ENCODE results near the gene CNTNAP5.

The CNTNAP5 gene

DNA sequence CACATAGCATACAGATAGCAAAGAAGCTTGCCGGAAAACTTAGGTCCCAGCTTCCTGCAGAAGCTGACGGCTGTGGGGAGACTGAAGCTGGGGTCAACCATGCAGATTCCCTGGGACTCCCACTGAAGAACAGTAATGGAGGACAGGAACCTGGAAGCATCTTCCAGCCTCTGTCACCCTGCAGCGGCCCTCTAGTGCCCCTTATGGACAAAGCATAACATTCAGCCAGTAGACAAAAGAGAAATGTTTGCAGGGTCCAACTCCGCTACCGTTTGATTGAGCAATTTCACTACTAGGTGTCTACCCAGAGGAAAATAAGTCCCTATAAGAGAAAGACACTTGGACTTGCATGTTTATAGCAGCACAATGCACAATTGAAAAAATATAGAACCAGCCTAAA, 460.6 kb downstream of the CNTNAP5 start:
- Histone ChIP-seq H3K36me3 (ENCODE audit: control insufficient read depth, insufficient read depth, low read length) (no peaks in the 10 kb centered on the region), H3K27ac (no peak overlapping the region), H3K4me1 (no peaks in the 10 kb centered on the region), H3K4me3 (ENCODE audit: low read depth, low read length) (no peak overlapping the region), H3K9ac (no peak overlapping the region), H3K79me2 (no peaks in the 10 kb centered on the region), H3K4me2 (ENCODE audit: low read length) (no peak overlapping the region), H2AFZ (no peak overlapping the region), H3K9me3 (ENCODE audit: control insufficient read depth, low read length) (no peaks in the 10 kb centered on the region), H3K27me3 (ENCODE audit: control insufficient read depth, insufficient read depth, low read length) (no peaks in the 10 kb centered on the region)
- TF ChIP-seq, protein P1, sequence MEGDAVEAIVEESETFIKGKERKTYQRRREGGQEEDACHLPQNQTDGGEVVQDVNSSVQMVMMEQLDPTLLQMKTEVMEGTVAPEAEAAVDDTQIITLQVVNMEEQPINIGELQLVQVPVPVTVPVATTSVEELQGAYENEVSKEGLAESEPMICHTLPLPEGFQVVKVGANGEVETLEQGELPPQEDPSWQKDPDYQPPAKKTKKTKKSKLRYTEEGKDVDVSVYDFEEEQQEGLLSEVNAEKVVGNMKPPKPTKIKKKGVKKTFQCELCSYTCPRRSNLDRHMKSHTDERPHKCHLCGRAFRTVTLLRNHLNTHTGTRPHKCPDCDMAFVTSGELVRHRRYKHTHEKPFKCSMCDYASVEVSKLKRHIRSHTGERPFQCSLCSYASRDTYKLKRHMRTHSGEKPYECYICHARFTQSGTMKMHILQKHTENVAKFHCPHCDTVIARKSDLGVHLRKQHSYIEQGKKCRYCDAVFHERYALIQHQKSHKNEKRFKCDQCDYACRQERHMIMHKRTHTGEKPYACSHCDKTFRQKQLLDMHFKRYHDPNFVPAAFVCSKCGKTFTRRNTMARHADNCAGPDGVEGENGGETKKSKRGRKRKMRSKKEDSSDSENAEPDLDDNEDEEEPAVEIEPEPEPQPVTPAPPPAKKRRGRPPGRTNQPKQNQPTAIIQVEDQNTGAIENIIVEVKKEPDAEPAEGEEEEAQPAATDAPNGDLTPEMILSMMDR (IDR thresholded peaks at IDR 0.05), result no peak

- Histone ChIP-seq H3K9me3 (ENCODE audit: control insufficient read depth, low read length) (no peaks in the 10 kb centered on the region), H3K9ac (no peak overlapping the region), H3K27ac (no peak overlapping the region), H3K27me3 (ENCODE audit: control insufficient read depth, insufficient read depth, low read length) (no peaks in the 10 kb centered on the region), H3K79me2 (no peaks in the 10 kb centered on the region), H2AFZ (no peak overlapping the region), H3K4me1 (no peaks in the 10 kb centered on the region), H3K4me2 (ENCODE audit: low read length) (no peak overlapping the region), H3K36me3 (ENCODE audit: control insufficient read depth, insufficient read depth, low read length) (no peaks in the 10 kb centered on the region), H3K4me3 (ENCODE audit: low read depth, low read length) (no peak overlapping the region)
- TF ChIP-seq, protein P1 (IDR thresholded peaks at IDR 0.05), result no peak
Measured at GRCh38 chr2:124489686-124490085, 464.6 kb downstream of the CNTNAP5 start.

DNA sequence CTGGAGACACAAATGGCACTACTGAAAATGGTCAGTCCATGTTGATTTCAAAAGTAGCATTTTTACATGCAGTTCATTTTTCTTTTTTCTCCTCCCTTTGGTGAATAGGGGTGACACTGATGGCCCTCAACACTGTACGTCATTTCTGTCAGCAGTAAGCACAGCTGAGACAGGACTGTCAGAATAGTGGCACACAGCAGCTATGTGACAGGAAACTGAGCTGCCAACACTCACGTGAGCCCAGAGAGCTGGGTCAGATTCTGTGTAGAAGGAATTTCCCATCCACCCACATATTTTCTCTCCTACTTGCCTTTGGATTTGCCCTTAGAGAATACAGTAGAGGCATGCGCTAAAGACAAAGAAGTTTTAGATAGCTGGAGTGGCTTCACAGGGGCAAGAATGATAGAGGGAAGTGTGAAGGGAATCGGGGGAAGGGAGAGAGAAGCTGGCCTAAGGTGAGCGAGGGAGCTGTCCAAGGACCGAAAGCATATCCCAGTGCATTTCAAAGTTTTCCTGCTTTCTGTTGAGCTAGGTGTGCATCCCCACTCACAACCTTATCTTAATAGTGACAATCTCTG, 476.6 kb downstream of the CNTNAP5 start:
- no peaks in the 10 kb centered on the region for H3K4me1 ChIP-seq
- H3K9ac ChIP-seq, result no peak overlapping the region

GRCh38 chr2:124514236-124514635, 489.1 kb downstream of the CNTNAP5 start:
- no peak overlapping the region for H3K27ac ChIP-seq
- no peaks in the 10 kb centered on the region for H3K4me1 ChIP-seq
- H3K9ac ChIP-seq, result no peak overlapping the region
- H3K36me3 ChIP-seq (ENCODE audit: control insufficient read depth, insufficient read depth, low read length), result no peaks in the 10 kb centered on the region
- H3K4me2 ChIP-seq (ENCODE audit: low read length), result no peak overlapping the region
- H3K27me3 ChIP-seq (ENCODE audit: control insufficient read depth, insufficient read depth, low read length), result no peaks in the 10 kb centered on the region
- H3K79me2 ChIP-seq, result no peaks in the 10 kb centered on the region
- TF ChIP-seq, protein P1 (IDR thresholded peaks at IDR 0.05), result no peak
- no peak overlapping the region for H2AFZ ChIP-seq
- no peak overlapping the region for H3K4me3 ChIP-seq (ENCODE audit: low read depth, low read length)
- no peaks in the 10 kb centered on the region for H3K9me3 ChIP-seq (ENCODE audit: control insufficient read depth, low read length)

More for the DNA sequence above, 476.6 kb downstream of the CNTNAP5 start:
- Histone ChIP-seq H3K9me3 (ENCODE audit: control insufficient read depth, low read length) (no peaks in the 10 kb centered on the region), H3K36me3 (ENCODE audit: control insufficient read depth, insufficient read depth, low read length) (no peaks in the 10 kb centered on the region), H3K4me3 (ENCODE audit: low read depth, low read length) (no peak overlapping the region), H3K4me2 (ENCODE audit: low read length) (no peak overlapping the region), H3K27ac (no peak overlapping the region), H2AFZ (no peak overlapping the region), H3K79me2 (no peaks in the 10 kb centered on the region), H3K27me3 (ENCODE audit: control insufficient read depth, insufficient read depth, low read length) (no peaks in the 10 kb centered on the region)
- TF ChIP-seq, protein P1 (IDR thresholded peaks at IDR 0.05), result no peak

DNA sequence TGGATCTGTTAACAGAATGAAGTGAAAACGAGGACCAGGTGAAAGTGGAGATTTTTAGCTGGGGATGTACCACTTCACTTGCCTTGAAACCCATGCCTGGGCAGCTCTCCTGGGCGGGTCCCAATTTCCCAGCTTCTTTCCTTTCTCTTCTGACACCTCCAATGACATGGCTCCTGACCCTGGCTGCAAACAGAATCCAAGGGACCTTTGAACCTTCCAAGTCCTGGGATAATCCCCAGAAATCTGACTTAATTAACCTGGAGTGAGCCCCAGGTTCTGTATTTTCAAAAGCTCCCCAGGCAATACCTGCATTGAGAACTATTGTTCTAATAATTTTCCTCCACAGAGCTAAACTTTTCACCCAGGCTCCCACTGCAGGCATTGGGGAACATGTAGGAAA, 495.9 kb downstream of the CNTNAP5 start:
- no peak overlapping the region for H2AFZ ChIP-seq
- H3K79me2 ChIP-seq, result no peaks in the 10 kb centered on the region
- no peaks in the 10 kb centered on the region for H3K27me3 ChIP-seq (ENCODE audit: control insufficient read depth, insufficient read depth, low read length)
- H3K9ac ChIP-seq, result no peak overlapping the region
- no peaks in the 10 kb centered on the region for H3K9me3 ChIP-seq (ENCODE audit: control insufficient read depth, low read length)
- H3K36me3 ChIP-seq (ENCODE audit: control insufficient read depth, insufficient read depth, low read length), result no peaks in the 10 kb centered on the region
- TF ChIP-seq, protein P1 (IDR thresholded peaks at IDR 0.05), result no peak
- no peak overlapping the region for H3K4me3 ChIP-seq (ENCODE audit: low read depth, low read length)
- no peaks in the 10 kb centered on the region for H3K4me1 ChIP-seq
- no peak overlapping the region for H3K27ac ChIP-seq
- no peak overlapping the region for H3K4me2 ChIP-seq (ENCODE audit: low read length)
